NB4 (cell line): ENCODE results near the gene AKAP6.
"Not testable (repeated sequence)": the region's sequence is repeated elsewhere in the genome, so short reads cannot be mapped to it uniquely, and the experiment has no call there.

Source experiments
- DNase-seq: peaks from one replicate; pipeline ENCODE4 v3.0.0; 2010; ENCODE audit warnings: low read depth
- H3K4me3 ChIP-seq: one replicate; pipeline ENCODE4 v1.5.1; 2011; ENCODE audit warnings: mild to moderate bottlenecking, low read depth, low read length, moderate library complexity
- MYC ChIP-seq: IDR thresholded peaks from 2 replicates; pipeline ENCODE4 v1.6.1; 2011; ENCODE audit warnings: low read depth, low read length
- POLR2A ChIP-seq: IDR thresholded peaks from 2 replicates; pipeline ENCODE4 v1.6.1; 2011; ENCODE audit warnings: mild to moderate bottlenecking; ENCODE audit not compliant: insufficient read length; ENCODE audit errors: extremely low read depth
- TF ChIP-seq, protein P1 (sequence below): IDR thresholded peaks from 2 replicates; pipeline ENCODE4 v1.6.1; 2011; ENCODE audit warnings: low read depth, low read length
- TF ChIP-seq, protein P2 (sequence below): IDR thresholded peaks from one replicate; pipeline ENCODE4 v1.5.1; 2012; ENCODE audit warnings: low read depth, low read length

Gene AKAP6

GRCh38 chr14:32779840-32780239, 450.7 kb downstream of the AKAP6 start:
- DNase-seq: no peak
- TF ChIP-seq POLR2A (no peak), MYC (no peak)
- TF ChIP-seq, protein P1, sequence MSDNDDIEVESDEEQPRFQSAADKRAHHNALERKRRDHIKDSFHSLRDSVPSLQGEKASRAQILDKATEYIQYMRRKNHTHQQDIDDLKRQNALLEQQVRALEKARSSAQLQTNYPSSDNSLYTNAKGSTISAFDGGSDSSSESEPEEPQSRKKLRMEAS: no peak
- TF ChIP-seq, protein P2, sequence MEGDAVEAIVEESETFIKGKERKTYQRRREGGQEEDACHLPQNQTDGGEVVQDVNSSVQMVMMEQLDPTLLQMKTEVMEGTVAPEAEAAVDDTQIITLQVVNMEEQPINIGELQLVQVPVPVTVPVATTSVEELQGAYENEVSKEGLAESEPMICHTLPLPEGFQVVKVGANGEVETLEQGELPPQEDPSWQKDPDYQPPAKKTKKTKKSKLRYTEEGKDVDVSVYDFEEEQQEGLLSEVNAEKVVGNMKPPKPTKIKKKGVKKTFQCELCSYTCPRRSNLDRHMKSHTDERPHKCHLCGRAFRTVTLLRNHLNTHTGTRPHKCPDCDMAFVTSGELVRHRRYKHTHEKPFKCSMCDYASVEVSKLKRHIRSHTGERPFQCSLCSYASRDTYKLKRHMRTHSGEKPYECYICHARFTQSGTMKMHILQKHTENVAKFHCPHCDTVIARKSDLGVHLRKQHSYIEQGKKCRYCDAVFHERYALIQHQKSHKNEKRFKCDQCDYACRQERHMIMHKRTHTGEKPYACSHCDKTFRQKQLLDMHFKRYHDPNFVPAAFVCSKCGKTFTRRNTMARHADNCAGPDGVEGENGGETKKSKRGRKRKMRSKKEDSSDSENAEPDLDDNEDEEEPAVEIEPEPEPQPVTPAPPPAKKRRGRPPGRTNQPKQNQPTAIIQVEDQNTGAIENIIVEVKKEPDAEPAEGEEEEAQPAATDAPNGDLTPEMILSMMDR: no peak
- H3K4me3 ChIP-seq: no peak overlapping the region

DNA sequence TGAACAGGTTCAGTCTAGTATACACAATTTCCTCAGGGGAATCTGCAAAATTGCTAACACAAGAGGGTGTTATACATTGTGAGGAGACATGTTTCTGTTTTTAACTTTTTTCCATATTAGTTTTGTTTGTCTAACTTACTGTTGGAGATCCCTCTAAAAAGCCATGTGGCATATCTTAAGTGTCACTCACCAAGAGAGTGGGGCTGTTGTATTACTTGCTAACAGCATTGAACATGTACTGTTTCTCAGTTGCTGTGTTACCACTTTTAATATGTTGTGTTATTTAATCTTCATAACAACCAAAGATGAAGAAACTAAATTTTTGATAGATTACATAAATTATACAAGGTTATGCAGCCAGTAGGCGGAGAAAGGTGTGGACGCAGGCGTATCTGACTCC, 455.3 kb downstream of the AKAP6 start:
- no peak overlapping the region for H3K4me3 ChIP-seq
- TF ChIP-seq POLR2A (no peak), MYC (no peak)
- TF ChIP-seq, protein P1: no peak
- TF ChIP-seq, protein P2: no peak
- DNase-seq: no peak

GRCh38 chr14:32785585-32785984, 456.5 kb downstream of the AKAP6 start:
- H3K4me3 ChIP-seq: no peak overlapping the region
- no peak for DNase-seq
- TF ChIP-seq MYC (no peak), POLR2A (no peak)
- TF ChIP-seq, protein P1: no peak
- TF ChIP-seq, protein P2: no peak

DNA sequence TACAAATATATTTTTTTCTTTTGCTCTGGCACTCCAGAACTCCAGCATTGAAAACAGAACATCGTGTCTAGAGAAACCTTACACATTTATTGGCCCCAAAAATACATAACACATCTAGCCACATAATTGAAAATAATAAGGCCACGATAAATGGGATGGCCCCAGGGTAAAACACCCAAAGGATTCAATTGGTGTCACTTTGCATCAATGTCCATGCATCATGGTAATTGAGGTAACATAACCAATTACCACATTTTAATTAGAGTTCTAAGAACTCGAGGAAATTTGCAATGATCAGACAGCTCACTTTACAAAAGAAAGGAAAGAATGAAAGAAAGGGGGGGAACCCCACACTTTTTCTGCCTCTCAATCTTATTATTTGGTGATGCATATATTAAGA, 457.8 kb downstream of the AKAP6 start:
- H3K4me3 ChIP-seq: no peak overlapping the region
- no peak for DNase-seq
- TF ChIP-seq, protein P2: no peak
- TF ChIP-seq POLR2A (no peak), MYC (no peak)
- TF ChIP-seq, protein P1: no peak

- H3K4me3 ChIP-seq, DNase-seq: not testable (repeated sequence)
These were observed 463.9 kb downstream of the AKAP6 start for GRCh38 chr14:32793033-32793432.

GRCh38 chr14:32800320-32800719, 471.2 kb downstream of the AKAP6 start:
- no peak overlapping the region for H3K4me3 ChIP-seq
- no peak for DNase-seq
- TF ChIP-seq MYC: no peak
- TF ChIP-seq, protein P1: no peak
- TF ChIP-seq, protein P2: no peak
- TF ChIP-seq POLR2A: no peak
